Mesenteric fat pad (tissue), 1 donor: ENCODE data around the gene ZNF22. TPM values are rescaled to one million over a fixed set of nuclear protein-coding genes. Genes with fewer than 3 reads are reported as not detected.

Source experiments
- DNase-seq: peaks from one replicate; pipeline ENCODE4 v3.0.0-alpha.2; 2020; ENCODE audit warnings: low spot score
- total RNA-seq: library from RNA; stranded (reverse); fragmentation: NEBNext Ultra II Directional; extraction: Animal tissue kit (Norgen Biotek cat#: 25700); gene quantifications from one replicate; pipeline ENCODE4 v1.2.1, GENCODE V29; 2021
- donor health status: DM: yes; HTN: yes; CAD: no.

The ZNF22 gene
- total RNA-seq, 1 donor from 2014 or later: 50.3 TPM

DNA sequence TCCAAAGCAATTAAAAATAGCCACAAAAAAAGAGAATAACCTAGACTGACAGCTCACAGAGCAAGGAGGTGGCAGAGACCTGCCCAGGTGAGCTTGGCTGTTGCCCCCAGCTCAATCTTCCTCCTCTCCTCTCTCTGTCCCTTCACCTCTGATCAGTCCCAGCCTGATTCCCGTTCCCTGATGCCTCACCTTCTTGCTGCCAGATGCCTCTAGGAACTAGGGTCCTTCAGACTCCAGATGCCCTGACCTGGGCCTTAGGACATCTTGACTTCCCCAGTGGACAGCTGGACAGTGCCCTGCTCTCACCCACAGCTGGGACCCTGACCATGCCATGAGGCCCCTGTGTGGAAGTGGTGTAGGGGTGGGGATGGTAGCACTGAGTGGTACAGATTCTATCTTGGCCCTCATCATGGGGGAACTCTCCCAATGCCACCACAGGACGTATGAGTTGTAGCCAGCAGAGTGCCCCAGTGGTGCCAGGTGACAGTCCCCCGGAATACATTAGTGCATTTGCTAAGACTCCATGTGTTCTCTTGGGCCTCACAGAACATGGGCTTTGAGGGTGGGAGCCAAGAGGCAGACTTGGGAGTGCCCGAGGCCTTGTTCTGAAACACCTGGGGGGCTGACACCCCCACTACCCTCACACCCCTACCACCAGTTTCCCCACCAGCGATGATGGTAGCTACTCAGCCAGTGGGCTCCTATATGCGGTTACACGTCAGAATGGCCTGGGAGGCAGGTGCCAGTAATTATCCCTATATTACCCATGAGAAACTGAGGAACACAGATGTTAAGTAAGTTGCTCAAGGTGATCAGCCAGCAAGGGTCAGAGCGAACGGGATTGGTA is 24.1 kb upstream of the ZNF22 start:
- DNase-seq: peak; percentile 88

DNA sequence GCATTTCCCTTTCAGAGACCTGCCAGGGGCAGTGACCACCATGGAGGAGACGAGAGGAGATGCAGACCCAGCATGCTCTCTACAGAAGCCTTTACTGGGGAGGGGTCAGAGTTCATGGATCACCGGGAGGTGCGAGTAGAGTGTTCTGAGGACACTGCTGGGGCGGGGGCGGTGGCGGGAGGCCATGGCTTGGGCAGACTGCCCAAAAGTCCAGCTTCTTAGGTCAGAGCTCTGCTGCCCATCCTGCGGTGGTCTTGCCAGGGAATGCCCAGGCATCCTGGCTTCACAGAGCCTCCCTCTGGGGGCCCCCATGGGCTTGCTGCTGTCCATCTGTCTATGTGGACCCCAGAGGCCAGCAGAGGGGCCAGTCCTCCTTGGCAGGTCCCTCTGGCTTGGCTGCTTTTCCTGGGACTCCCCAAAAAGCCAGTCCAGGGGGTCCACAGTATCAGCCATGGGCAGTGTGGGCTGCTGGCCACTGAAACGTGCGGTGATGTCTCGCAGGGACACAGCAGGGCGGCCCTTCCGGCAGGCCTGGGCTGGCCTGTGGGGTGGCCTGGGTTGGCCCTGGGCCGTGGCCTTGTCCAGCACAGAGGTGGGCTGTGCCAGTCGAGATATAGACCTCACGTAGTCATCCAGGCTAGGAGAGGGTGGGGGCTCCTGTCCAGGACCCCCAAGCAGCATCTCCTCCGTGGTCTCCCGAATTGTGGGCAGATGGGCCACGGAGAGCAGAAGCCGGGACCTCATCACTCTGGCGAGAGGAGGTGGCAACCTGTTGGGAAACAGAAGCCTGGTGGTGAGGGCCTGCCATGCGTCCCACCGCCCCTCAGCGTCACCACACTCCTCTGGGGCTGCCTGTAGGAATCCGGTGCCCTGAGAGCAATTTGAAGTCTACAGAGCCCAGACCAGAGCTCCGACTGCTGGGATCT is 23.2 kb upstream of the ZNF22 start:
- DNase-seq: peak; percentile 88

DNA sequence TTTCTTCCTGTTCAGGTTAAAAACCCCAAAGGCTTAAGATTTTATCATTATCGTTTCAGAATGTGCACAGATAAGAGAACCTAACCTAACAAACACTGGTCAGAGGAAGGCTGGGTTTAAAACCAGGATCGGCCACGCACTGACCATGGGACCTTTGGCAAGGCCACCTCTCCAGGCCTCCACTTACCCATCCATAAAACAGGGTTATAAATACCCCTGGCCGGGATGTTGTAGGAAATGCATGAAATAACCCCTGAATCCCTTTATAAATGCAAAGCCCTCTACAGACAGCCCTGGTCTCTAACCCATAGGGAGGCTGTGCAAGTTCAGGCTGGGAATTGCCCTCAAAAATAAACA is 22.5 kb upstream of the ZNF22 start:
- no peak for DNase-seq

DNA sequence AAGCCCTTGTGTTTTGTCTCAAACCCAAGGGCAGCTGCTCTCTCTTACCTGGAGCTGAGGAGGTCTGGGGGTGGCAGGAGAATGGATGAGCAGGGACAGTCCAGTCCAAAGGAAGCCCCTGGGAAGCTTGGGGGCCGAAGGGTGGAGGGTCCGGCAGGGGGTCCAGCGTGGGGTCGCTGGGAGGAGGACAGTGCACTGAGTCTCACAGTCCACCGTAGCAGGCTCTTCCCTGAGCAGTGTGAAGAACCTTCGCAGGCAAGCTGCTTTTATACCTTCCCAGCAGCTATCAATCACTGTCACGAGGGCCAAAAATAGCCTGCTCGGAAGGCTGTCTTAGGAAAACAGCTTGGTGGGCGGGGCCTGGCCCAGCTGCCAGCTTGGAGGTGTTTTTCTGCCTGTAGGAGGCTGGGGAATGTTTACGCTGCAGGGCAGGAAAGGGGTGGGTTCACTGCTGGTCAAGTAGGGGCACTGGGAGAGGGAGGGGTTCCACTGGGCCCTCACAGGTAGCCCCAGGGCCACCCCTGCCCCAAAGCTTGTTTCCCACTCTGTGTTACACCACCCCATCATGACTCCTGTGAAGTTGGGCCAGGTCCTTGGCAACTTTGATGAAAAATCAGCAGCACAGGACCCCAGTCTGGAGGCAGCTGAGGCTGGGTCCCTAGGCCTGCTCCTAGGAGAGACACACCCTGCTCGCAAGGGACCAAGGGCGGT is 22.0 kb upstream of the ZNF22 start, which contains the start of gene DEPP1:
Gene DEPP1 (minus strand): TSS at position 240 of the 711 bp plus-strand sequence. CDS start 779 bp downstream, outside the sequence.
- peak; percentile 92 for DNase-seq

DNA sequence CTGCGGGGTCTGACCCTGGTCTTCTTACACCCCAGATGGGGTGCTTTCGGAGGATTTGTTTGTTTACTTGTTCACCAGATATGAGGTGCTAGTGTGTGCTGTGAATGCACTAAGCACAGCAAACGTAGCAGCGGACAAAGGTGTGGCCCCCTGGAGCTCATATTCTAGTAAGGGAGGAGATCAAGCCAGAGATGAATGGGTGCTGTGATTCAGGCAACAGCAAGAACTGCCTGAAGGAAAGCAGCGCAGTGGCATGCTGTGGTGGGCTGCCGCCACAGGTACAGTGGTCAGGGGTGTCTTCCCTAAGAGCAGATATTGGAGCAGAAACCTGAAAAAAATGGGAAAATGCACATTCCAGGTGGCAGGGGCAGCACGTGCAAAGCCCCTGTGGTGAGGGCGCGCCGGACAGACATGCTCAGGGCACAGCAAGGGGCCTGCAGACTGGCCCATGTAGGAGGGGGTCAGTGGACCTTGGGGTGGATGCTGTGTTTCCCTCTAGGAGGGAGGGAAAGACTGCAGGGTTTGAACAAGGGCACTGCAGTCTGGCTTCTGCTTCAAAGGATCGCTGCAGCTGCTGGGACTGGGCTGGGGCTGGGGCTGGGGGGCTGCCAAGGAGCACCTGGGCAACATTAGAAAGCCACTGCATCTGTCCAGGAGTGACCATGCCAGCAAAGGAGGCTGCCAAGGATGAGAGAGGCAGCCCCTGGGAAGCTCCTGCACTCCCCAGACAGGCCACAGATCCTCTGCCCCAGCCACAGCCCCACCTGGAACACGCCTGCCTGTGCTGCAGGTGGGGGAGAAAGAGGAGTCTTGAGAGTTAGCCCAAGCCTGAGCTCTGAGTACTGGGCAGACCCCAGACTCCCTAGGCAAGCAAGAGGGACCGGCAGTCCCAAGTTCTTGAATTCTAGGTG is 21.2 kb upstream of the ZNF22 start:
- peak; percentile 78 for DNase-seq

DNA sequence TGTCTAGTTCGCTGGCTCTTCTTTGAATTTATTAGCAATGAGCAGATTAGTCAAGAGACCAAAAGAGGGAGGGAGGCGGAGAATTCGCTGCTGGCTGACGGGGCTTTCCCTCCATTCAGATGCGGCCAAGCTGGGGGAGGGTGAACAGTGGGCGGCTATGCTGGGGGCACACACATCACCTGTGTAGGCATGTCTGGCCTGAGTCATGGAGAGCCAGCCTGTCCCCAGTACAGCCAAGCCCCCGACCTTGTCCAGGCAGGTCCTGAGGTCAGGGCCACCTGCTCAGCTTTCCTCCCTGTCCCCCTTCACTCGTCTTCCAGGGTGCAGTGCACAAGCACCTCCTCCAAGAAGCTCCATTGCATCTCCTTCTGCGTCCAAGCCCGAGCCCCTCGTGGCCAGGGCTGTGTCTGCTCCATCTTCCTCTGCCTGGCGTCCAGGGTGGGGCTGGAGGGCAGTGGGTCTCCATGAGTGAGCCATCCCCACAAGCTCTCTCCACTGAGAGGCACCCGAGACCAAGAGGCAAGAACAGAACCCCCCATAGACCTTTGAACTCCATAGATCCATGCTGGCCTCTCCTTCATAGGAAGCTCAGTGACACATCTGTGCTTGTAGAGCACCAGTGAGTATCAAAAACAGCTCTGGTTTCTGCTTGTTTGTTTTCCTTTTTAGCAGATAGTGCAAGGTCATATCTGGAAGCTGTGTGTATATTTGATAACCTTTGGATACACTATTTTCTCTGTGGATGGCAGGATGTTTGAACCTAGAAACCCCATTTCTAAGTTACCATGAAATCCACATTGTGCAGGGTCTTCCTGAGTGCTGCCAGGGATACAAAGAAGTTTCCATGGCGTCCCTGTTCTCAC is 20.2 kb upstream of the ZNF22 start:
- DNase-seq: peak; percentile 78

DNA sequence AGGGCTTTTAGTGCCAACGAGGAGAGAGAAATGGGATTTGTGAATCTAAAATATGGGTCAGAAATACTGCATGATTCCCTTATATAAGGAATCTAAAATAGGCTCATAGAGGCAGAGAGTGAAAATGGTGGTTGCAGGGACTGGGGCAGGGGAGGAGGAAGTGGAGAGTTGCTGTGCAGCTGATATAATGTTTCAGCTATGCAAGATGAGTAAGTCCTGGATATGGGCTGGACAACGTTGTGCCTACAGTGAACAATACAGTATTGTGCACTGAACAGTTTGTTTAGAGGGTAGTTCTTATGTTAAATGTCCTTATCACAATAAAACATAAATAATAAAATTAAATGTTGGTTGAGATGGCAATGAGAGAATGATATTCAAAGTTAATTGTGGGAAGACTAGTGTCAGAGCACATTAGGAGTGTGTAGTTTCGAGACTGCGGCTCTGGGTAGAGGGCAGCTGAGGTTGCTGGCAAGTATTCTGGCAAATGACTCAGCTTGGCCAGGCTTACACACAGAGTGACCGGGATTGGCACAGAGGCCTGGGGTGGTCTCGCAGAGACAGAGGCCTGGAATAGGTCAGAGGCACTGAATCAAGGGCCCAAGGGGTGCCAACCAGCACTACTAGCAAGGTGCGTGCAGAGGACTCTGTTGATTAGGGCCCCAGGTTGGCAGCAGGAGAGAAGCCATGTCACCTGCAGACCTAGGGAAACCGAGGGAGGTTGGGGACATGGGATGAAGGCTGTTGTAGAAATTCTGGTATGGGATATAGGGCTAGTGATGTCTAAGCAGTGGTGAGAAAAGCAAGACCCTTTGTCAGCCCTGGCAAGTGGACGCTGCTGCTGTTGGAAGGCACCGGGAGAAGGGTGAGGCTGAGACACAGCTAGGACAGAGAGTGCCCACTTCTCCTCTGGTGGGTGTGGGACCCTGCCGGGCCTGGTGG is 19.3 kb upstream of the ZNF22 start:
- DNase-seq: peak; percentile 85

DNA sequence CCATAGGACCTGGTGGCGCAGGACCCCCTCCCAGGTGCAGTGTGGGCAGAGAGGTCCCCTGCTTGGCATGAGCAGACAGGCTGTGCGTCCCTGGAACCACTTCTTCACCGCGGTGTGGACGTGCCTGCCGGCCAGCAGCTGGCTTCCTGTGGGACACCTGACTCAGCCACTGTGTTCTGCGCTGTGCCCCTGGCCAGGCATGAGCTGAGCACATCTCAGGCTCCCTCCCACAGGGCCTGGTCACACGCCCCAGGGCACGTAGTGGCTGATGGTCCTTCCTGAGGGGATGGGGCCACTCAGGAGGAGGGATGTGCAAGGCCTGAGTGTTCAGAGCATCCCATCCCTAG is 18.6 kb upstream of the ZNF22 start:
- DNase-seq: peak; percentile 89

DNA sequence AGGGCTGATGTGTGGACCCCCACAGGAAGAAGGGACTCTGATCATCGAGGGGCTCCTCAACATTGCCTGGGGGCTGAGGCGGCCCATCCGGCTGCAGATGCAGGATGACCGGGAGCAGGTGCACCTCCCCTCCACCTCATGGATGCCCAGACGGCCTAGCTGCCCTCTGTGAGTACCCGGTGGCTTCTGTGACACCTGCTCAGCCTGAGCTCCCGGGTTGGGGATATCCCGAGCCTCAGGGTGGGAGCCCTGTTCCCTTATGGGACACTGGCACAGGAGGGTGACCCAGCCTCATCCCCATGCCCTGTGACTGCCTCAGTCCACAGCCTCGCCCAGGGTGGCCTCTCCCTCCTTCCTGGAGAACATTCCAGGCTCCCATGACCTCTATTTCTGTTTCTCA is 18.2 kb upstream of the ZNF22 start:
- peak; percentile 81 for DNase-seq

DNA sequence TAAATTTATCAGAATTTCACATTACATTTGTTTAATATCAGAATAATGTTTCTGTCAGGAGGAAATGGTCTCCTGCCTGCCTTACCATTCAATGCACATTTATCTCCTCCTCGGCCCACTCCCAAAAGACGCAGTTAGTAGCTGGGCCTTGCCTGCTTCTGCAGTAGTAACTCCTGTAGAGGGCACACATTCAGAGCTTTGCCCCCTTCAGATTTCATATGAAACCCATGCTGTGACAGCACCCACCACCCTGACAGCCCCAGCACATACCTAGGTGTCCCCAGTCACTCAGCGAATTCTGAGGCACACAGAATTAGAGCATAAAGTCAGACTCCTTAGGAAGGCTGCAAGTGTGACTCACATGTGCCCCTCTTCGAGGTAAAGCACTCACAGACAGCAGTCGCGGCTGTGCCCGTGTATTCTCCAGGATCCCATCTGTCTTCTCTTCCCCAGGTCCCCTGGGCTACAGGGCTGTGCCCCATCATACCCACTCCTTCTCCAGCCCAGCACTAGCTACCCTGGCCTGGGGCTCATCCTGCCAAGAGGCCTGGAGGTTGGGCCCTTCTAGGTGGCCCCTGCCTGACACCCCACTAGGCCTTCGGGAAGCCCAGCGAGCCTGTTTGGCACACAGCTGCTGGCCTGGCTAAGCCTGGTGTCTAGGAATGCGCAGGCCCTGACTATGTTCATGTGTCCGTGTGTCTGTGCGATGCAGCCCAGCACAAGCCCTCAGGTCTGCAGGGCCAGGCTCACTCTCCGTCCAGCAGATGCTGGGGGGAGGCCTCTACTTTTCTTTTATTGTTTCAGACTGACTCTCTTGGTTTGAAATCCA is 17.4 kb upstream of the ZNF22 start:
- no peak for DNase-seq

DNA sequence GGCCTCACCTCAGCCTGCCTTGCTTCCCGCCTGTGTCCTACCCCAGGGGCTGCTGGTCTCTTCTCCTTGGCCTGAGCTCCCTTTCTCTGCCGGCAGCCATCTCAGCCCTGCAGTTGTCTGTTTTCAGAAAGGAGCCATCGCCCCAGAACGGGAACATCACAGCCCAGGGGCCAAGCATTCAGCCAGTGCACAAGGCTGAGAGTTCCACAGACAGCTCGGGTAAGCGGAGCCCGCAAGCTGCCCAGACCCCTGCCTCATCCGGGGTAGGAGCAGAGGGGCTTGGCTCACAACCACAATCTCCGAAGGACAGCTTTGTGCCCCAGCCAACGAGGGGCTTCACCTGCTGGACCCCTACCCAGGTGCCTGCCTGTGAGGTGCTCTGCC is 16.8 kb upstream of the ZNF22 start:
- DNase-seq: peak; percentile 86

DNA sequence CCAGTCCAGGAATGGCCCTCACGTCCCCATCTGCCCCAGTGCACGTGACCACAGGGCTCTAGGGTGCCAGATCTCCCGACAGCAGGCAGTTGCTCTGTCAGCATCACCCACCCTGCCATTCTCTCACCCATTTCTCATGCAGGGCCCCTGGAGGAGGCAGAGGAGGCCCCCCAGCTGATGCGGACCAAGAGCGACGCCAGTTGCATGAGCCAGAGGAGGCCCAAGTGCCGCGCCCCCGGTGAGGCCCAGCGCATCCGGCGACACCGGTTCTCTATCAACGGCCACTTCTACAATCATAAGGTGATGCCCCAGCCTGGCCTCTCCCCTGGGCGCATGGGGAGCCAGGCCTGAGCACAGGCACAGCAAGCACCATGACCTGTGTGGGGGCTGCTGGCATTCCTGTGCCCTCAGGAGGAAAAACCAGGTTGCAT is 16.0 kb upstream of the ZNF22 start:
- no peak for DNase-seq

DNA sequence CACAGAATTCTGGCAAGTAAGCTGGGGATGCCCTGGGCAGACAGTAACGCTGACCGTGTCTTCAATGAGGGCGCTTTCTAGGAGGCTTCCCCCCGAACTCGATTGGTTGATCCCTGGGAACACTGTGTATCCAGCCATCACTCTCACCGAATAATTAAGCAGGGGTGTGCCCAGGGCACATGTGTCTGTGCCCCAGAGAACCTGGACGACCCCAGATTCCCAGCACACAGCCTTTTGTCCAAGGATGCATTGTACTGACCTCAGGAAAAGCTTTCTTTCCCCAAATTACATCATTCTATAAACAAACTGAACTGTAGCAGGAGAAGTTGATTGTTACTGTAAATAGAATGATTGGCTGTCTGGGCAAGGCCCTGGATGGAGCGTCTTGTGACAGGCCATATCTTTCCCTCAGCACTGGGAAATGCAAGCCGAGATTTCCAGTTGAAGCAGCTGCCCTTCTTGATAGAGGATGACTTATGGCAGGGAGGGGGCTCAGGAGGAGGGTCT is 15.5 kb upstream of the ZNF22 start:
- DNase-seq: no peak

DNA sequence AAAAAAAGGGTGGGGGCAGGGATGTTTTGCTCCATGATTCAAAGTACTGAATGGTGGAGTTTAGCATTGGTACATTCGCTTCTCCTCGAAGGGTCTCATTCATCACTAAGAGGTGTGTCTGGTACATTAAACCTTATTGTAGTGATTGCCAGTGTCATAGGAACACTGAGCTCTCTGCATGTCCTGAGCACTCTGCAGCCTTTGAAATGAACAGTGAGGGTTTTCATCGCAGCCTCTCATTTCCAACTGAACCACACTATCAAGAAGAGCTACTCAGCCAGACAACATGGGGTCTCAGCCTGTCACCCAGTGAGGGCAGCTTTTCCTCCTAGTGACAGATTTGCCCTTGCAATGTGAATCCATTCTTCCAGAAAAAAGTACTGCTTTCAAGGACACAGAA is 14.5 kb upstream of the ZNF22 start:
- no peak for DNase-seq

DNA sequence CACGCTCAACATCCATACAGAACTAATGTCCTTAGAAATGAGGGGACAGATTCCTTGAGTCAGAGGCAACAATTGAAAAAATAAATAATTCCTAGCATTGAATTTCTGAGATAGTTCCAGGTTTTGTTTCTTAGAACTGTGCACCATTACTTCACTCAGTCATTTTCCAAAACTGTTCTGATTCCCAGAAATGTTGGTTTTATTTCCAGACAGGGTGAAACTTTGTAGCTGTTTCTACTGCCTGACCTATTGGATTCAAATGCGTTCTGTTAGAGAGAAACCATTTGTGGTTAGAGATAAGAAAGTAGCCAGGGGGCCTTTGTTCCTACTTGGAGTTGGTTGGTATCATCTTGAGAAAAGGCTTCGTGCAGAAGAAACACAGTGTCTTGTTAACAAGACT is 14.1 kb upstream of the ZNF22 start:
- no peak for DNase-seq

DNA sequence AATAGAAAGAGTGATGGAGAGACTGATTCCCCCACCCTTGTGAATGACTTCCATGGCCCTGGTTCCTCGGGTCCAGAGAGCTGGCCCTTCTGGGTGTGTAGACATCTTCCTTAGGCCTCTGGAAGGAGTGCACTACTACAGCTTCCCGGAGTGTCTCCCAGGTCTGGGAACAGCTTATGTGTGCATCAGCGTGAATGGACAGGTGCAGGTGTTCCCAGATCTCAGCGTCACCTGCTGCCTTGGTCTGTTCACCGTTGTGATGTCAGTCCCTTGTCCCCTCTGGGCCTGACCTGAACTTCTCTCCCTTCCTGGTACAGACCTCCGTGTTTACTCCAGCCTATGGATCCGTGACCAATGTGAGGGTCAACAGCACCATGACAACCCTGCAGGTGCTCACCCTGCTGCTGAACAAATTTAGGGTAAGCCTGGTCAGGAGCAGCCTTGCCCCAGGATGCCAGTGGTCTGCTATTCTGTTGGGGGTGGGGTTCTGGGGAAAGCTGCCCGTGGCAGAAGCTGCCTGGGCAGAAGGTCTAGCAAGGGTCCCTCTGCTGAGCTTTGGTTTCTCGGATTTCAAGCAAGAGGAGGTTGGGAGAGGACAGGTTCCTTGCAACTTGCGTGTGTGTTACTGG is 11.7 kb upstream of the ZNF22 start:
- DNase-seq: peak; percentile 81
